RWPE1 (cell line): Measurements from ENCODE around the gene RNF41.

Experiments
- CTCF ChIA-PET: fragments of 350-600 bp; sonication (Branson Sonifier 250); formaldehyde crosslinking; extraction: SDS; loops from one replicate; lab custom pipeline; 2021; lab: Yijun Ruan, JAX
- POLR2A ChIA-PET: fragments of 400-600 bp; formaldehyde crosslinking; extraction: SDS; loops from one replicate; lab custom pipeline; 2020; ENCODE audit warnings: antibody characterized with exemption; ENCODE audit not compliant: low non-redundant PET; lab: Yijun Ruan, JAX
- DNase-seq: peaks from one replicate; pipeline ENCODE4 v3.0.0; 2012; ENCODE audit warnings: low spot score
- H3K27ac ChIP-seq: fragments of 450-650 bp; 2 replicates; pipeline ENCODE4 v1.5.1; 2017
- CTCF ChIP-seq: fragments of 450-650 bp; conservative IDR thresholded peaks from 2 replicates; pipeline ENCODE4 v1.5.1; 2017; ENCODE audit warnings: low read depth, mild to moderate bottlenecking

The RNF41 gene

GRCh38 chr12:56154246-56154771 lies 67.4 kb downstream of the RNF41 start:
- no peak for TF ChIP-seq CTCF
- DNase-seq, result no peak
- CTCF ChIA-PET, result no interaction called here
- POLR2A ChIA-PET, result no interaction called here
- peak overlapping the region; percentile 97 for H3K27ac ChIP-seq

GRCh38 chr12:56153678-56154065 lies 68.0 kb downstream of the RNF41 start:
- ChIA-PET POLR2A (no interaction called here), CTCF (no interaction called here)
- TF ChIP-seq CTCF, result no peak
- DNase-seq, result no peak
- H3K27ac ChIP-seq, result peak overlapping the region; percentile 97

GRCh38 chr12:56152756-56153677 lies 68.7 kb downstream of the RNF41 start:
- peak overlapping the region; percentile 97 for H3K27ac ChIP-seq
- no peak for DNase-seq
- ChIA-PET CTCF (no interaction called here), POLR2A (no interaction called here)
- no peak for TF ChIP-seq CTCF
